Measurements from ENCODE around the gene FLYWCH2.
A peak's percentile ranks its signal among the peaks of the same experiment; 100 is the strongest.
"Not testable (repeated sequence)": the region's sequence is repeated elsewhere in the genome, so short reads cannot be mapped to it uniquely, and the experiment has no call there.

The FLYWCH2 gene

DNA sequence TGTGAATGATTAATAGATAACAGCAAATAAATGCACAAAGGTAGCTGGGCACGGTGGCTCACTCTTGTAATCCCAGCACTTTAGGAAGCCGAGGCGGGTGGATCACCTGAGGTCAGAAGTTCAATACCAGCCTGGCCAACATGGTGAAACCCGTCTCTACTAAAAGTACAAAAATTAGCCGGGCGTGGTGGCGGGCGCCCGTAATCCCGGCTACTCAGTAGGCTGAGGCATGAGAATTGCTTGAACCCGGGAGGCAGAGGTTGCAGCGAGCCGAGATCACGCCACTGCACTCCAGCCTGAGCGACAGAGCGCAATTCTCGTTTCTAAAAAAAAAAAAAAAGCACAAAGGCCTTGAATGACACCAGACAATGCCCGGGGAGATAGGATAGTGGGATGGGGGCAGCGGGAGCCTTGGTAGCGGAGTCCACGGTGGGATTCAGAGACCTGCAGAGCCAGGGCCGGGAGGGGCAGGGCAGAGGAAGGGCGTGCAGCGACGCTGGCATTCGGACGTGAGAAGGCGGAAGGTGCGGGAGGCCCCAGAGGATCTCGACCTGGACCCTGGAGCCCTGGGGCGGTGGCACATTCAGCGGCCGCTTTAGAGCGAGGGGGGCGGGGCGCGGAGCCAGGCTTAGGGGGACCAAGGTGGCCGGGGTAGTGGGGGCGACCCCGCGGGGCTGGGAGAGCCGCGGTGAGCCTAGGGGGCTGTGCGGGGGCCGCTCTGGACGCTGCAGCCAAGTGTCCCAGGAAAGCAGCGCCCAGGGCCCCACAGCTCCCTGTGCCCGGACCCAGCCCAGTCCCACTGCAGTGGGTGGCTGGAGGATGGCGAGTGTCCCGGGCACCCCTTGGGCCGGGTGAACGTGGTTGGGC is 999 bp upstream of the FLYWCH2 start:
- peak; percentile 34 for DNase-seq (ENCODE audit: low spot score)

DNA sequence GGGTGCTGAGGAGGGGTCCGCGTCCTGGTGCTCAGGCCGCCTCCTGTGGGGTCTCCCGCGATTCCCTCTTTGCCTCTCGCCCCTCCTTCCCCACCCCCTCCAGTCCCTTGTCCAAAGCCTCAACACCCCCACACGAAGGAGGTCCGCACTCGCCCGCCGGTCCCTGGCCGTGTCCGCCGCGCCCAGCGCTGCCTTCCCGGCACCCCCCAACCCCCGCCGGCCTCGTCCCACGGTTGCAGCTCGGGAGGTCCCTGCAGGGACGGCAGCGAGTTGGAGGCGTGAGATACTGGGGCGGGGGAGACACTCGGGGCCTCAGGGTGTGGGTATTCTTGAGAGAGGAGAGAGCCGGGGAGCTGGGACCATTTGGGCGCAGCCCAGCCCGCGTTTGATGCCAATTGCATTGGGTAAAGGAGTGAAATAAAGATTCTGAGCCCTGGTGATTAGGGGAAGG is 468 bp downstream of the FLYWCH2 start:
- peak; percentile 29 for DNase-seq (ENCODE audit: low spot score)

- no peak for DNase-seq (ENCODE audit: low spot score)
These were observed 1.0 kb downstream of the FLYWCH2 start for GRCh38 chr16:2884041-2884451.

DNA sequence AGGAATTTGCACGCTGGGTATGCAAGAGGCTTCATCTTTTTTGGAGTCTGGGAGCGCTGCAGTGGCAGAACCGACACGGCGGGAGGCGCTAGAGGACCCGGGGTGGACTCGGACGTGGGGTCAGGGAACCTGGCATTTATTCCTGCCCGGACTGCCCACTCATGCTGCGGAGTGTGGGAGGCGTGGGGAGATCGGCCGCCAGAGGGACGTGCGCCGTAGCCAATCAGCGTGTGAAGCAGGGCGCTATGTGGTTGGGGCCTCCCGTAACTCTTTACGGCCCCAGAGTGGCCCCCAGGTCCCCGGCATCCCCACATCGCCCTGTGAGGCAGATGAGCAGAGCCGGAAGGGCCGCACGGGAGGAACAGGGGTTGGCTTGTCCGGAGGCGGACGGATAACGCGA is 11.2 kb downstream of the FLYWCH2 start:
- DNase-seq (ENCODE audit: low spot score): no peak

DNA sequence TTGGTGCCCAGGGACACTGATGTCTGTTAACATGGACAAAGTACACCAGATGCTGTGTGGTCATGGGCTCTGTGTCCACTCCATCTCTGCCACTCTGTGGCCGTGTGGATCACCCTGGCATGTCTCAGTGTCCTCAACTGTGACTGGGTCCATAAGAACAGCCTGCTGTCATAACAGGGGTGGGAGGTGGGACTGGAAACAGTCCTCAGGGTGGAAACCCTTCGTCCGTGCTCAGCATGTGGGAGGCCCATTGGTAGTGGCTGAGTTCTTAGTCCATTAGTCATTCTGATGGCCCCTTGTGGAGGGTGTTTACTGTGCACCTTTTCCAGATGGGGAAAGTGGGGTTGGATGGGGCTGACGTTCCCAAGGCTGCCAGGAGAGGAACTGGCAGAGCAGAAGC is 12.8 kb downstream of the FLYWCH2 start:
- no peak for DNase-seq (ENCODE audit: low spot score)

DNA sequence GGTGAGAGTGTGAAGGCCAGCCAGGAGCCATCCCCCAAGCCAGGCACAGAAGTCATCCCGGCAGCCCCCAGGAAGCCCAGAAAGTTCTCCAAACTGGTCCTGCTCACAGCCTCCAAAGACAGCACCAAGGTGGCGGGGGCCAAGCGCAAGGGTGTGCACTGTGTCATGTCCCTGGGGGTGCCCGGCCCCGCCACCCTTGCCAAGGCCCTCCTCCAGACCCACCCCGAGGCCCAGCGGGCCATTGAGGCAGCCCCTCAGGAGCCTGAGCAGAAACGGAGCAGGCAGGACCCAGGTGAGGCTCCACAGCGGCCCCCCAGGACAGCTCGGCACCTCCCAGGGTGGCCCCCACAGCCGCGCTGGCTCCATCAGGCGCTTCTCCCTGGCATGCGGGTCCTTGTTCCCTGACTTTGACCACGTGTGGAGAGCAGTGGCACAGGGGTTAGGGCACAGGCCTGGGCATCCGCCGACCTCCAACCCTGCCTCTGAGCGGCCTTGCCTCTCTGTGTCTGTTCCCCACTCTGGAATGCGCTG is 13.5 kb downstream of the FLYWCH2 start:
- no peak for DNase-seq (ENCODE audit: low spot score)

DNA sequence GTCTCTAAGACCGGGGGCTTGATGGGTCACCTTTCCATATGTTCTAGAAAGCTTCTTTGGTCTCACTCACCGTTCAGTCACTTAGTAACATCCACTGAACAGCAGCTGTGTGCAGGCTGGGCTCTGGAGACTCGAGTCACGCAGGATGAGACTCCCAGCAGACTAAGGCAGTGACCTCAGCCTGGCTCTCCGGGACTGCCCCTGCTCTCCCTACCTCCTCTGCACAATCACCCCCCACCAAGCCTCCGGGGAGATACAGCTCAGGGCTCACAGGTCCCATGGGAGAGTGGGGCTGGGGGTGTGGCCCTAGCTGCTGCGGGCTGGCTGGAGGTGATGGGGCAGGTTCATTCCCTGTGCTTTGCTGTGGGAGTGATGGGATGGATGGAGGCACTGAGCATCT is 14.1 kb downstream of the FLYWCH2 start:
- DNase-seq (ENCODE audit: low spot score): no peak

DNA sequence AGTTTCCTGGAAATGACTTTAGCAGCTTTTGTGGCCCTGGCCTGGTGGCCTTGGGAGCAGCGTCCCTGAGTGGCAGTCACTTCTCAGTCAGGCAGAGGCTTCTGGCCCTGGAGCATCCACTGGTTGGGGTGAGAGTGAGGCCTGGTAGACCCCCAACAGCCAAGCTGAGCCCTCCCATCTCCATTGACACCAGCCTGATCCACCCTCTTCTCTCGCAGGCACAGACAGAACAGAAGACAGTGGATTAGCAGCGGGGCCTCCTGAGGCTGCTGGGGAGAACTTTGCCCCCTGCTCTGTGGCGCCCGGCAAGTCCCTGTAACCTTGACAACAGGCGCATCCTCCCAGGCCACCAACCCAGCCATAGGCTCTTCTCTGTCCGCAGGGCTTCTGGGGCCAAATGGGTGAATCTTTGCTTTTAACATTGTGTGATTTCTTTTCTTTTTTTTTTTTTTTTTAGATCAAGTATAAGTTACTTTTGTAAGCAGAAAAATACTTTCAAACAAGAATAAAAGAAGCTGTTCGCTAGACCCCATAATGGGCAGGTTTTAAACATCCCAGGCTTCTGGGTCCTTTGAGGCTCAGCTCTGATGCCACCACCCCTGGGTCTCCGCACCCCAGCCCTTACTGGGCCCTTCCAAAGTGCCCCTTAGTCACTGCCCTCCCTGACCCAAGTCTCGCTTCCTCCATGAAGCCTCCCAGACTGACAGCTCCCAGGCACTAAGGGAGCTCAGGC is 16.0 kb downstream of the FLYWCH2 start:
- DNase-seq (ENCODE audit: low spot score): no peak

DNA sequence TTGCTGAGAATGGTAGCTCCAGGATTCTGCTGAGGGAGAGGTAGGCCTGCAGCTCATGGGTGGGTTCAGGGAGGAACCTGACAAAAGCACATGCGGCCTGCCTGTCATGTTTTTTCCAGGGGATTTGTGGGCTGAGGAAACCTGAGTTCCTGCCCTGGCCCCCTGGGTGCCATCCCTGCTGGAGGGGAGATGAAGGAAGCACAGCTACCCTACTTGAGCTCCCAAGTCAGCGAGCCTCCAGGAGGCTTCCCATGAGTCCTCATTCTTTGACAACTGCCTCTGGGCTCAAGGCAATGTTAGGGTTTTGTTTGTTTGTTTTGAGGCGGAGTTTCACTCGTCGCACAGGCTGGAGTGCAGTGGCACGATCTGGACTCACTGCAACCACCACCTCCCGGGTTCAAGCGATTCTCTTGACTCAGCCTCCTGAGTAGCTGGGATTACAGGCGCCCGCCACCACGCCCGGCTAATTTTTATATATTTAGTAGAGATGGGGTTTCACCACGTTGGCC is 16.6 kb downstream of the FLYWCH2 start:
- no peak for DNase-seq (ENCODE audit: low spot score)

- DNase-seq (ENCODE audit: low spot score): no peak
These were observed 17.6 kb downstream of the FLYWCH2 start for GRCh38 chr16:2900526-2901075.

DNA sequence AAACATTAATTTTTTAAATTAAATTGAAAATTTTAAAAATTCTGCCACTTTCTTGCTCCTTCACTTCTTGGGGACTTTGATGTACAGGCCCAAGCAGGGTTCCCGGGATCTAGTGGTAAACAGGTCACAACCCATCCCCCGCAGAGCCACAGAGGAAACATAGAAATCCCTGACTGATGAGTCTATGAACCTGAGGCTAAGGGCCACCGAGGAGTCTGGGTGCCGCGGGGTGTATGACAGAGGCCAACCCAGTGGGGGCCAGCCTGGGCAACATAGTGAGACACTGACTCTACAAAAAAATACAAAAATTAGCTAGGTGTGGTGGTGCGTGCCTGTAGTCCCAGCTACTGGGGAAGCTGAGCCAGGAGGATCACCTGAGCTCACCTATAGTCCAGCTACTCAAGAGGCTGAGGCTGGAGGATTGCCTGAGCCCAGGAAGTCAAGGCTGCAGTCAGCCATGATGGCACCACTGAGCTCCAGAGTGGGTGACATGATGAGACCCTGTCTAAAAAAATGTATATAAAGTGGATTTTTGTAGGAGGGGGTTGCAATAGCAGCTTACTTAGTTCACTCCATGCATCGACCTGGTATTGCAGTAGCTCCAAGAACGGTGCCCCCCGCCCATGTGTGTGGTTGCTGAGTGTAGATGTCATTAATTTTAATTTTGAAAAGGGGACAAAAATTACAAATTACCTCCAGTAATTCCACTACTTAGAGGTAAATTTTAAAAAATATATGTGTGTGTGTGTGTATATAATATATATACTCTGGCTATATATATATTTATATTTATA is 19.5 kb downstream of the FLYWCH2 start:
- no peak for DNase-seq (ENCODE audit: low spot score)

- DNase-seq (ENCODE audit: low spot score): peak; percentile 86
These were observed 21.3 kb downstream of the FLYWCH2 start for GRCh38 chr16:2904100-2904921.

- DNase-seq (ENCODE audit: low spot score): no peak
These were observed 21.9 kb downstream of the FLYWCH2 start for GRCh38 chr16:2904922-2905240.

GRCh38 chr16:2905241-2905987 is 22.4 kb downstream of the FLYWCH2 start:
- peak; percentile 97 for DNase-seq (ENCODE audit: low spot score)

DNA sequence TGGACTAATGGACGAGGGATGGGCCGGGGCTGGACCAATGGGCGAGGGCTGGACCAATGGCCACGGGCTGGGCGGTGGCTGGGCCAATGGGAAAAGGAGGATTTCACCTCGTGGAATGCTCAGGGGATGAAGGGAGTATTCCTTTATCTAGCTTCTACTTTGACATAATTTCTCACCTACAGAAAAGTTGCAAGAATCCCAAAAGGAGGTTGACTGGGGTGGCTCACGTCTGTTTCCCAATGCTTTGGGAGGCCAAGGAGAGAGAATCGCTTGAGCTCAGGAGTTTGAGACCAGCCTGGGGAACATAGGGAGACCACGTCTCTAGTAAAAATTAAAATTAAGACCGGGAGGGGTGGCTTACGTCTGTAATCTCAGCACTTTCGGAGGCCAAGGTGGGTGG is 23.0 kb downstream of the FLYWCH2 start:
- DNase-seq (ENCODE audit: low spot score): no peak

DNA sequence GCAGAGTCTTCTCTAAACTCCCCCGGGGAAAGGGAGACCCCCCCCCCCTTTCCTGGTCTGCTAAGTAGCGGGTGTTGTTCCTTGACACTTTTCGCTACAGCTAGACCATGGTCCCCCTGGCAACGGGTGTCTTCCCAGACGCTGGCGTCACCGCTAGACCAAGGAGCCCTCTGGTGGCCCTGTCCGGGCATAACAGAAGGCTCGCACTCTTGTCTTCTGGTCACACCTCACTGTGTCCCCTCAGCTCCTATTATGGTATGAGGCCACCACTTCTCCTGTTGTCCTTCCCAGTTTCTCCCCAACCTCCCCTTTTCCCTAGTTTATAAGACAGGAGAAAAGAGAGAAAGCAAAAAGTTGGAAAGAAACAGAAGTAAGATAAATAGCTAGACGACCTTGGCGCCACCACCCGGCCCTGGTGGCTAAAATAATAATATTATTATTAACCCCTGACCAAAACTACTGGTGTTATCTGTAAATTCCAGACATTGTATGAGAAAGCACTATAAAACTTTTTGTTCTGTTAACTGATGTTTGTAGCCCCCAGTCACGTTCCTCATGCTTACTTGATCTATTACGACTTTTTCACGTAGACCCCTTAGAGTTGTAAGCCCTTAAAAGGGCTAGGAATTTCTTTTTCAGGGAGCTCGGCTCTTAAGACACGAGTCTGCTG is 24.2 kb downstream of the FLYWCH2 start:
- not testable (repeated sequence) for DNase-seq (ENCODE audit: low spot score)

GRCh38 chr16:2910441-2910969 is 27.5 kb downstream of the FLYWCH2 start:
- DNase-seq (ENCODE audit: low spot score): peak; percentile 13

DNA sequence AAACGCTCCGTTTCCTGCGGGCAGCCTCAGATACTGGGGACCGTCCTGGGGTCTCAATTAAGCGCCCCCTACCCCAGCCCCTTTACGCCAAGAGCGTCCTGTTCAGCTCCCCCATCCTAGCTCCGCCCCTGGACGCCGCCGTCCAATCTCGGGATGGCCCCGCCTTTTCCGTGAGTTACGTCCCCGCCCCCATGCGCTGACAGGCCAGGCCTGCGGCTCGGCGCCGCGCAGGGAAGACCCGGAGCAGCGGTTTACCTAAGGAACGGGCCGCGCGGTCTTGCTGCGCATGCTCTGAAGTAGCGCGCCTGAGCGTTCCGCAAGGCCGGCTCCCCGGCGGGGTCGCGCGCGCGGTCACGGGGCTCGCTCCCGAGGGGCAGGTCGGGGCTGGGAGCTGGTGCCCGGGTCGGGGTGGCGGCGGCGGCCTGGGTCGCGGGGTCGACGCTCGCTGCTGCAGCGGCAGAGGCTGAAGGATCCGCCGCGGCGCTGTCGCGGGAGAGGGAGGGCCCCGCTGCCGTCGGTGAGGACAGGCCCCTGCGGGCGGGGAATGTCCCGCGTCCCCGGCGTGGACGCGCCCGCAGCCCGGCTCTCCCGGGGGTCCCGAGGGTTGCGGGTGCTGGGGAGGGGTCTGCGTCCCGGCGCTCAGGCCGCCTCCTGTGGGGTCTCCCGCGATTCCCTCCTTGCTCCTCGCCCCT is 28.8 kb downstream of the FLYWCH2 start, which contains the start of gene FLYWCH1:
Gene FLYWCH1, plus strand, starts transcription at position 294 of the 692 bp plus-strand sequence. CDS start 17,755 bp downstream, outside the sequence.
- DNase-seq (ENCODE audit: low spot score): peak; percentile 96
